Measurements from ENCODE around the gene HSD17B12.

HSD17B12 gene

DNA sequence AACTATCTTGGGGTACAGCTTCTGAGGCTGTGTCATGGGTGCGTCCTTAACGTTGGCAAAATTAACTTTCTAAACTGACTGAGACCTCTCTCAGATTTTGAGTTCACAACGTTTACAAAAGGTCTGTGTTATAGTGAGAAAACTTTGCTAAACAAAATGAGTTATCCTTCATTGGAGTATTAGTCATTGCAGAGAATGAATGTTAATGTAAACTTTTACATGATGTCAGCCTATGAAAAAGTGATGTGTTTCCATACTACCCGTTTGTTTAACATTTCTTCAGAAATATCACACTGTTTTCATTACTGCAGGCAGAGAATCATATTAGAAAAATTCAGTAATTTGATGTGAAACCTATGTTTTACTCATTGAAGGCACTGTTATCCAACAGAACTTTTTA, 32.1 kb downstream of the HSD17B12 start:
- Histone ChIP-seq H3K79me2 (ENCODE audit: low read length) (peaks cover 36% of the 10 kb centered on the region), H3K9ac (ENCODE audit: low read length) (no peak overlapping the region), H3K9me2 (replicated peaks; ENCODE audit: insufficient read depth, low read length) (no peaks in the 10 kb centered on the region), H3K27me3 (replicated peaks; ENCODE audit: insufficient read depth, low read length) (no peaks in the 10 kb centered on the region), H3K4me1 (ENCODE audit: low read length) (no peaks in the 10 kb centered on the region), H3K4me3 (ENCODE audit: low read length) (no peak overlapping the region), H2AFZ (ENCODE audit: low read length) (no peak overlapping the region), H3K27ac (ENCODE audit: low read length) (no peak overlapping the region), H3K4me2 (ENCODE audit: low read depth, low read length) (no peak overlapping the region), H3F3A (ENCODE audit: insufficient read depth, low read length) (no peaks in the 10 kb centered on the region), H3K9me3 (replicated peaks; ENCODE audit: insufficient read depth, low read length) (no peaks in the 10 kb centered on the region), H4K20me1 (ENCODE audit: insufficient read depth, low read length) (peaks cover 7% of the 10 kb centered on the region; the same call in 1 of the 2 replicates), H3K36me3 (replicated peaks; ENCODE audit: insufficient read depth, low read length) (no peaks in the 10 kb centered on the region; the same call in 1 of the 2 replicates)
- DNase-seq: no peak
- TF ChIP-seq, protein P1, sequence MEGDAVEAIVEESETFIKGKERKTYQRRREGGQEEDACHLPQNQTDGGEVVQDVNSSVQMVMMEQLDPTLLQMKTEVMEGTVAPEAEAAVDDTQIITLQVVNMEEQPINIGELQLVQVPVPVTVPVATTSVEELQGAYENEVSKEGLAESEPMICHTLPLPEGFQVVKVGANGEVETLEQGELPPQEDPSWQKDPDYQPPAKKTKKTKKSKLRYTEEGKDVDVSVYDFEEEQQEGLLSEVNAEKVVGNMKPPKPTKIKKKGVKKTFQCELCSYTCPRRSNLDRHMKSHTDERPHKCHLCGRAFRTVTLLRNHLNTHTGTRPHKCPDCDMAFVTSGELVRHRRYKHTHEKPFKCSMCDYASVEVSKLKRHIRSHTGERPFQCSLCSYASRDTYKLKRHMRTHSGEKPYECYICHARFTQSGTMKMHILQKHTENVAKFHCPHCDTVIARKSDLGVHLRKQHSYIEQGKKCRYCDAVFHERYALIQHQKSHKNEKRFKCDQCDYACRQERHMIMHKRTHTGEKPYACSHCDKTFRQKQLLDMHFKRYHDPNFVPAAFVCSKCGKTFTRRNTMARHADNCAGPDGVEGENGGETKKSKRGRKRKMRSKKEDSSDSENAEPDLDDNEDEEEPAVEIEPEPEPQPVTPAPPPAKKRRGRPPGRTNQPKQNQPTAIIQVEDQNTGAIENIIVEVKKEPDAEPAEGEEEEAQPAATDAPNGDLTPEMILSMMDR (IDR thresholded peaks at IDR 0.05; ENCODE audit: low read length): no peak
- TF ChIP-seq EZH2phosphoT487 (IDR thresholded peaks at IDR 0.05; ENCODE audit: low read length) (no peak), EZH2 (optimal IDR thresholded peaks at IDR 0.05; ENCODE audit: low read depth, low read length) (no peak)

DNA sequence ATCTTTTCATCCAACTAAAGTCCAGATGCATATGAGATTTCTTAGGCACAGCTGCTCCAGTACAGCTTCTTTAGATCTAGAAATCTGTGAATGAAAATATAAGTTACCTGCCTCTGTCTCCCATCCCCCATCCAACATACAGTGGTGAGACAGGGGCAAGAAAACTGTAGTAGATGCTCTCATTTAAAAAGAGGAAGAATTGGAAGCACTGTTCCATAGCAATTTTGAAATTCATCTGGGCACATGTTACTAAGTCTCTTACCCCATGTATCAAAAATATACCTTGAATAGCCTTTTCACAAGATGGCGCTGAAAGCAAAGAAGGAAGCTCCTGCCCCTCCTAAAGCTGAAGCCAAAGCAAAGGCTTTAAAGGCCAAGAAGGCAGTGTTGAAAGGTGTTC, 37.8 kb downstream of the HSD17B12 start:
- Histone ChIP-seq H3K9me3 (replicated peaks; ENCODE audit: insufficient read depth, low read length) (no peaks in the 10 kb centered on the region), H3K27me3 (replicated peaks; ENCODE audit: insufficient read depth, low read length) (no peaks in the 10 kb centered on the region), H3K79me2 (ENCODE audit: low read length) (peaks cover 54% of the 10 kb centered on the region), H3K27ac (ENCODE audit: low read length) (no peak overlapping the region), H3F3A (ENCODE audit: insufficient read depth, low read length) (peaks cover 6% of the 10 kb centered on the region; the same call in 1 of the 2 replicates), H3K9me2 (replicated peaks; ENCODE audit: insufficient read depth, low read length) (no peaks in the 10 kb centered on the region), H4K20me1 (ENCODE audit: insufficient read depth, low read length) (0 out of 2 replicates have a peak, but pooled peaks cover 3% of the 10 kb centered on the region), H3K36me3 (replicated peaks; ENCODE audit: insufficient read depth, low read length) (no peaks in the 10 kb centered on the region), H3K4me1 (ENCODE audit: low read length) (peaks cover 9% of the 10 kb centered on the region), H2AFZ (ENCODE audit: low read length) (no peak overlapping the region), H3K4me3 (ENCODE audit: low read length) (no peak overlapping the region), H3K9ac (ENCODE audit: low read length) (no peak overlapping the region), H3K4me2 (ENCODE audit: low read depth, low read length) (no peak overlapping the region)
- TF ChIP-seq, protein P1 (IDR thresholded peaks at IDR 0.05; ENCODE audit: low read length): no peak
- TF ChIP-seq EZH2phosphoT487 (IDR thresholded peaks at IDR 0.05; ENCODE audit: low read length): no peak
- TF ChIP-seq EZH2 (optimal IDR thresholded peaks at IDR 0.05; ENCODE audit: low read depth, low read length): no peak
- DNase-seq: no peak

DNA sequence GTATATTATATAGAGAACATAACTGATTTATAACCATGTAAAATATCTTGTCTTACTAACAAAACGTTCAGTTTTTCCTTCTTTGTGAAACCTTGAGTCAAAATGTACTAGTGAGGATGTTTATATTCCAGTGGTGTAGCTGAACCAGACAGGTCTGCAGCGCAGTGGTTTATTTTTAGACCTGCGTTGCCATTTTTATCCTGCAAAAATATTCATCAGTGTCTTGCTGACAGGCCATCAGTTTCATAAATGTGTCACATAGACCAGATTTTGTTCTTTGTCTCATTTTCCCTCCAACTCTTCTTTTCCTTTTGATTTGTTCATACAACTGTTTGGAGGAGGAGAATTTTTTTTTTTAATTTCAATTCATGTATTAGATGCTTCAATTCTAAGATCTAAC, 43.1 kb downstream of the HSD17B12 start:
- TF ChIP-seq, protein P1 (IDR thresholded peaks at IDR 0.05; ENCODE audit: low read length): no peak
- no peak for TF ChIP-seq EZH2 (optimal IDR thresholded peaks at IDR 0.05; ENCODE audit: low read depth, low read length)
- no peak for TF ChIP-seq EZH2phosphoT487 (IDR thresholded peaks at IDR 0.05; ENCODE audit: low read length)
- Histone ChIP-seq H3F3A (ENCODE audit: insufficient read depth, low read length) (peaks cover 8% of the 10 kb centered on the region; the same call in 1 of the 2 replicates), H4K20me1 (ENCODE audit: insufficient read depth, low read length) (0 out of 2 replicates have a peak, but pooled peaks cover 3% of the 10 kb centered on the region), H3K4me2 (ENCODE audit: low read depth, low read length) (peak overlapping the region; percentile 71), H3K4me3 (ENCODE audit: low read length) (0 out of 2 replicates have a peak overlapping the region, but pooled peaks have one; percentile 16), H3K4me1 (ENCODE audit: low read length) (peaks cover 19% of the 10 kb centered on the region), H3K9ac (ENCODE audit: low read length) (0 out of 2 replicates have a peak overlapping the region, but pooled peaks have one; percentile 4), H2AFZ (ENCODE audit: low read length) (no peak overlapping the region), H3K9me2 (replicated peaks; ENCODE audit: insufficient read depth, low read length) (no peaks in the 10 kb centered on the region), H3K79me2 (ENCODE audit: low read length) (peaks cover 65% of the 10 kb centered on the region), H3K9me3 (replicated peaks; ENCODE audit: insufficient read depth, low read length) (no peaks in the 10 kb centered on the region), H3K27me3 (replicated peaks; ENCODE audit: insufficient read depth, low read length) (no peaks in the 10 kb centered on the region), H3K27ac (ENCODE audit: low read length) (peak overlapping the region; percentile 46; the same call in 1 of the 2 replicates), H3K36me3 (replicated peaks; ENCODE audit: insufficient read depth, low read length) (no peaks in the 10 kb centered on the region)
- DNase-seq: peak; percentile 73

Measured in MM.1S (cell line).